A549 (cell line): ENCODE results near the gene ARL15.

ENCODE experiments used
- EP300 ChIP-seq, 2 experiments: fragments of >200 bp; sonication (Bioruptor Twin); formaldehyde crosslinking; IDR thresholded peaks; 2 replicates in 1 of 2; 3 replicates in 1 of 2; pipeline ENCODE4 v1.6.1; 2016 to 2017
- TF ChIP-seq, protein P1 (sequence below): fragments of 450-650 bp; IDR thresholded peaks from 2 replicates; pipeline ENCODE4 v1.6.1; 2014; ENCODE audit warnings: antibody characterized with exemption

DNA sequence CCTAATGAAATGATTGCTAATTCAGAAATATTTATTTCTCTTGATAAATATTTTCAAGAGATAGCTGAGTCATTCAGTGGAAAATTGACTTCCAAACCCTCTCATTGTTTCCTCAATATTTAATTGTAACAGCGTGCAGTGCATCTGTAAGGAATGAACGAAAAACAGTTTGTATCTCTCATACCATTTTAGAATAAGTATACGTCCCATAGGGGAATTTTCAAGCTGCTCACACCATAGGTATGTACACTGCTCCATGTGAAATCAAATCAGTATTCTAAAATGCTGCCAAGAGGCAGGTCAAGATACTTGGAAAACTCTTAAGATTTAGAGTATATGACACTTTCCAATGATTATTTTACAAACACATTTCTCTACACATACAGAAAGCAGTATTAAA, 202.2 kb downstream of the ARL15 start:
- TF ChIP-seq EP300 (IDR thresholded peaks at IDR 0.05): no peak
- TF ChIP-seq, protein P1, sequence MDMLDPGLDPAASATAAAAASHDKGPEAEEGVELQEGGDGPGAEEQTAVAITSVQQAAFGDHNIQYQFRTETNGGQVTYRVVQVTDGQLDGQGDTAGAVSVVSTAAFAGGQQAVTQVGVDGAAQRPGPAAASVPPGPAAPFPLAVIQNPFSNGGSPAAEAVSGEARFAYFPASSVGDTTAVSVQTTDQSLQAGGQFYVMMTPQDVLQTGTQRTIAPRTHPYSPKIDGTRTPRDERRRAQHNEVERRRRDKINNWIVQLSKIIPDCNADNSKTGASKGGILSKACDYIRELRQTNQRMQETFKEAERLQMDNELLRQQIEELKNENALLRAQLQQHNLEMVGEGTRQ: no peak
